ENCODE data around the gene KCNK4. TPM values are rescaled to one million over a fixed set of nuclear protein-coding genes. Genes with fewer than 3 reads are reported as not detected.
A peak's percentile ranks its signal among the peaks of the same experiment; 100 is the strongest.

Gene KCNK4
- total RNA-seq, 8 experiments from 2014 or later: 0.25 to 0.78 (median 0.61) TPM; not detected in 3

- Histone ChIP-seq H3K4me3 (no peak overlapping the region), H3K27ac (no peak overlapping the region), H3K4me1 (replicated peaks in 1 of 2) (no peaks in the 10 kb centered on the region)
- peak in 4 of 8 experiments; percentile 2 to 34 (median 4) for ATAC-seq (replicated peaks in 6 of 8)
- 71 to 92% (median 86%) methylated on average over 2 to 9 of the region's 11 CpGs; no CpG with 5 or more reads in 1 of the 10 experiments for WGBS, 10 experiments
- in situ Hi-C loops (cut with MboI; ENCODE audit: low pct_unique_long_range_greater_than_20kb in 2 of 9, low sequenced_read_pairs in 9 of 9, unreplicated experiment in 9 of 9): no loop called here
Measured at GRCh38 chr11:64324692-64325469, 33.8 kb downstream of the KCNK4 start.

GRCh38 chr11:64327375-64327774 lies 36.3 kb downstream of the KCNK4 start:
- WGBS, 10 experiments: 88 to 100% (median 98%) methylated on average over 1 to 2 of the region's 2 CpGs; no CpG with 5 or more reads in 4 of the 10 experiments

GRCh38 chr11:64327993-64328392 lies 36.9 kb downstream of the KCNK4 start:
- in situ Hi-C loops (cut with MboI; ENCODE audit: low pct_unique_long_range_greater_than_20kb in 2 of 9, low sequenced_read_pairs in 9 of 9, unreplicated experiment in 9 of 9): no loop called here
- Histone ChIP-seq H3K4me3 (no peak overlapping the region), H3K4me1 (replicated peaks in 1 of 2) (no peaks in the 10 kb centered on the region), H3K27ac (no peak overlapping the region)
- no peak for ATAC-seq (replicated peaks in 6 of 8)
- WGBS, 10 experiments: 63 to 100% (median 100%) methylated on average over 1 to 3 of the region's 3 CpGs; no CpG with 5 or more reads in 3 of the 10 experiments

More at GRCh38 chr11:64327375-64327774, 36.3 kb downstream of the KCNK4 start:
- Histone ChIP-seq H3K4me1 (replicated peaks in 1 of 2) (no peaks in the 10 kb centered on the region), H3K27ac (no peak overlapping the region), H3K4me3 (no peak overlapping the region)
- no peak for ATAC-seq (replicated peaks in 6 of 8)
- in situ Hi-C loops (cut with MboI; ENCODE audit: low pct_unique_long_range_greater_than_20kb in 2 of 9, low sequenced_read_pairs in 9 of 9, unreplicated experiment in 9 of 9): no loop called here

GRCh38 chr11:64330888-64331287 lies 39.8 kb downstream of the KCNK4 start:
- peaks cover 8% of the 10 kb centered on the region in 2 donors for H3K4me1 ChIP-seq (replicated peaks in 1 of 2)
- no peak for ATAC-seq (replicated peaks in 6 of 8)
- WGBS, 10 experiments: 24 to 100% (median 100%) methylated on average over 1 to 3 of the region's 11 CpGs; no CpG with 5 or more reads in 4 of the 10 experiments
- no peak overlapping the region for H3K27ac ChIP-seq
- in situ Hi-C loops (cut with MboI; ENCODE audit: low pct_unique_long_range_greater_than_20kb in 2 of 9, low sequenced_read_pairs in 9 of 9, unreplicated experiment in 9 of 9): no loop called here
- H3K4me3 ChIP-seq: no peak overlapping the region

GRCh38 chr11:64331569-64332371 lies 40.7 kb downstream of the KCNK4 start:
- in situ Hi-C loops (cut with MboI; ENCODE audit: low pct_unique_long_range_greater_than_20kb in 2 of 9, low sequenced_read_pairs in 9 of 9, unreplicated experiment in 9 of 9): no loop called here
- Histone ChIP-seq H3K4me3 (no peak overlapping the region), H3K27ac (no peak overlapping the region), H3K4me1 (replicated peaks in 1 of 2) (peaks cover 8% of the 10 kb centered on the region in 2 donors)
- ATAC-seq (replicated peaks in 6 of 8): peak in 6 of 8 experiments; percentile 4 to 86 (median 54)
- 6 to 86% (median 42%) methylated on average over 1 to 12 of the region's 20 CpGs; no CpG with 5 or more reads in 2 of the 10 experiments for WGBS, 10 experiments

GRCh38 chr11:64333556-64333955 lies 42.5 kb downstream of the KCNK4 start:
- in situ Hi-C loops (cut with MboI; ENCODE audit: low pct_unique_long_range_greater_than_20kb in 2 of 9, low sequenced_read_pairs in 9 of 9, unreplicated experiment in 9 of 9): no loop called here
- 28 to 100% (median 83%) methylated on average over 2 to 7 of the region's 8 CpGs; no CpG with 5 or more reads in 3 of the 10 experiments for WGBS, 10 experiments
- Histone ChIP-seq H3K4me1 (replicated peaks in 1 of 2) (peaks cover 8% of the 10 kb centered on the region in 2 donors), H3K4me3 (no peak overlapping the region), H3K27ac (no peak overlapping the region)
- no peak for ATAC-seq (replicated peaks in 6 of 8)

GRCh38 chr11:64334764-64335735 lies 43.9 kb downstream of the KCNK4 start:
- H3K27ac ChIP-seq: peak overlapping the region in 1 of 2 donors; percentile 8

GRCh38 chr11:64337538-64338249 lies 46.6 kb downstream of the KCNK4 start:
- WGBS, 10 experiments: 11 to 86% (median 71%) methylated on average over 1 to 8 of the region's 8 CpGs
- no peak for ATAC-seq (replicated peaks in 6 of 8)
- H3K4me3 ChIP-seq: no peak overlapping the region
- in situ Hi-C loops (cut with MboI; ENCODE audit: low pct_unique_long_range_greater_than_20kb in 2 of 9, low sequenced_read_pairs in 9 of 9, unreplicated experiment in 9 of 9): no loop called here
- no peak overlapping the region for H3K27ac ChIP-seq
- peaks cover 15 to 16% of the 10 kb centered on the region in 2 donors for H3K4me1 ChIP-seq (replicated peaks in 1 of 2)

More at GRCh38 chr11:64334764-64335735, 43.9 kb downstream of the KCNK4 start:
- WGBS, 10 experiments: 0 to 100% (median 49%) methylated on average over 1 to 9 of the region's 13 CpGs; no CpG with 5 or more reads in 2 of the 10 experiments
- Histone ChIP-seq H3K4me1 (replicated peaks in 1 of 2) (peaks cover 8% of the 10 kb centered on the region in 2 donors), H3K4me3 (no peak overlapping the region)
- peak; percentile 83 to 99 (median 98) for ATAC-seq (replicated peaks in 6 of 8)
- in situ Hi-C loops (cut with MboI; ENCODE audit: low pct_unique_long_range_greater_than_20kb in 2 of 9, low sequenced_read_pairs in 9 of 9, unreplicated experiment in 9 of 9): no loop called here

- peaks cover 24 to 25% of the 10 kb centered on the region in 2 donors for H3K4me1 ChIP-seq (replicated peaks in 1 of 2)
- 60 to 96% (median 80%) methylated on average over 1 to 6 of the region's 8 CpGs; no CpG with 5 or more reads in 5 of the 10 experiments for WGBS, 10 experiments
- ATAC-seq (replicated peaks in 6 of 8): no peak
- H3K4me3 ChIP-seq: no peak overlapping the region
- in situ Hi-C loops (cut with MboI; ENCODE audit: low pct_unique_long_range_greater_than_20kb in 2 of 9, low sequenced_read_pairs in 9 of 9, unreplicated experiment in 9 of 9): no loop called here
- no peak overlapping the region for H3K27ac ChIP-seq
Measured at GRCh38 chr11:64338716-64339115, 47.6 kb downstream of the KCNK4 start.

GRCh38 chr11:64339286-64339685 lies 48.2 kb downstream of the KCNK4 start:
- Histone ChIP-seq H3K4me1 (replicated peaks in 1 of 2) (peaks cover 27 to 31% of the 10 kb centered on the region in 2 donors), H3K27ac (no peak overlapping the region), H3K4me3 (no peak overlapping the region)
- 0 to 100% (median 67%) methylated on average over 1 to 4 of the region's 4 CpGs for WGBS, 10 experiments
- in situ Hi-C loops (cut with MboI; ENCODE audit: low pct_unique_long_range_greater_than_20kb in 2 of 9, low sequenced_read_pairs in 9 of 9, unreplicated experiment in 9 of 9): no loop called here
- ATAC-seq (replicated peaks in 6 of 8): no peak

- H3K4me3 ChIP-seq: no peak within 1 kb of the TSS
- in situ Hi-C loops (cut with MboI; ENCODE audit: low pct_unique_long_range_greater_than_20kb in 2 of 9, low sequenced_read_pairs in 9 of 9, unreplicated experiment in 9 of 9): no loop called here
- peaks cover 25 to 29% of the 10 kb centered on the region in 2 donors for H3K4me1 ChIP-seq (replicated peaks in 1 of 2)
- WGBS, 10 experiments: 60 to 100% (median 77%) methylated on average over 1 to 6 of the region's 16 CpGs; no CpG with 5 or more reads in 7 of the 10 experiments
- H3K27ac ChIP-seq: no peak within 1 kb of the TSS
- ATAC-seq (replicated peaks in 6 of 8): no peak
Measured at GRCh38 chr11:64339754-64340408, 48.8 kb downstream of the KCNK4 start, which contains the start of gene CCDC88B. CCDC88B (plus strand) TSS chr11:64340204; CDS start chr11:64340267, 63 bp downstream.
